HG03439 (cell line): ENCODE data around the gene TYW1.
"Not testable (repeated sequence)": the region's sequence is repeated elsewhere in the genome, so short reads cannot be mapped to it uniquely, and the experiment has no call there.

Experiments
- ATAC-seq: cut with Tn5 transposase; IDR thresholded peaks from one replicate; pipeline ENCODE4 v1.9.1; 2021; ENCODE audit warnings: mild to moderate bottlenecking, moderate library complexity; ENCODE audit not compliant: unreplicated experiment

Gene TYW1

GRCh38 chr7:67184912-67185659 is 188.5 kb downstream of the TYW1 start:
- ATAC-seq = peak; percentile 35

- ATAC-seq = peak; percentile 84
Observed at GRCh38 chr7:67185660-67186129, 189.1 kb downstream of the TYW1 start.

- not testable (repeated sequence) for ATAC-seq
Observed at GRCh38 chr7:67189160-67189559, 192.5 kb downstream of the TYW1 start.

GRCh38 chr7:67189801-67190465 is 193.3 kb downstream of the TYW1 start:
- not testable (repeated sequence) for ATAC-seq

- not testable (repeated sequence) for ATAC-seq
Observed at GRCh38 chr7:67191002-67191720, 194.5 kb downstream of the TYW1 start.

GRCh38 chr7:67192123-67192702 is 195.6 kb downstream of the TYW1 start:
- ATAC-seq = not testable (repeated sequence)

GRCh38 chr7:67192889-67193613 is 196.4 kb downstream of the TYW1 start:
- not testable (repeated sequence) for ATAC-seq

GRCh38 chr7:67196176-67196575 is 199.5 kb downstream of the TYW1 start:
- ATAC-seq = not testable (repeated sequence)

- not testable (repeated sequence) for ATAC-seq
Observed at GRCh38 chr7:67198865-67199526, 202.4 kb downstream of the TYW1 start.

GRCh38 chr7:67205772-67206171 is 209.1 kb downstream of the TYW1 start:
- not testable (repeated sequence) for ATAC-seq

- ATAC-seq = no peak
Observed at GRCh38 chr7:67206452-67206851, 209.8 kb downstream of the TYW1 start.

- ATAC-seq = not testable (repeated sequence)
Observed at GRCh38 chr7:67208656-67209055, 212.0 kb downstream of the TYW1 start.

- ATAC-seq = no peak
Observed at GRCh38 chr7:67209256-67209655, 212.6 kb downstream of the TYW1 start.

- no peak for ATAC-seq
Observed at GRCh38 chr7:67210567-67210966, 213.9 kb downstream of the TYW1 start.

GRCh38 chr7:67211650-67212330 is 215.2 kb downstream of the TYW1 start:
- ATAC-seq = not testable (repeated sequence)

- ATAC-seq = not testable (repeated sequence)
Observed at GRCh38 chr7:67213038-67213437, 216.4 kb downstream of the TYW1 start.

GRCh38 chr7:67223551-67223950 is 226.9 kb downstream of the TYW1 start:
- not testable (repeated sequence) for ATAC-seq

- ATAC-seq = not testable (repeated sequence)
Observed at GRCh38 chr7:67226340-67226907, 229.8 kb downstream of the TYW1 start.

GRCh38 chr7:67226967-67227366 is 230.3 kb downstream of the TYW1 start:
- ATAC-seq = not testable (repeated sequence)
